ENCODE data around the gene ELAVL1. TPM values are rescaled to one million over a fixed set of nuclear protein-coding genes. Genes with fewer than 3 reads are reported as not detected.

Gene ELAVL1
- polyA plus RNA-seq, 1 donor from 2014 or later: 19.1 TPM

- Histone ChIP-seq H3K9me2 (ENCODE audit: insufficient read depth, low read length) (no peaks in the 10 kb centered on the region), H4K20me1 (ENCODE audit: insufficient read depth) (no peaks in the 10 kb centered on the region), H3K79me2 (replicated peaks; ENCODE audit: insufficient read depth, low read length) (peaks cover 13% of the 10 kb centered on the region), H2AFZ (ENCODE audit: low read depth, low read length) (peak overlapping the region; percentile 49), H3K9ac (ENCODE audit: low read length) (peak overlapping the region; percentile 94), H3F3A (ENCODE audit: insufficient read depth, low read length, poor library complexity, severe bottlenecking) (peaks cover 4% of the 10 kb centered on the region), H3K9me3 (ENCODE audit: low read length) (no peaks in the 10 kb centered on the region), H3K36me3 (ENCODE audit: insufficient read depth, low read length) (no peaks in the 10 kb centered on the region), H3K27ac (ENCODE audit: low read length) (peak overlapping the region; percentile 91), H3K27me3 (ENCODE audit: insufficient read depth, low read depth, low read length) (no peaks in the 10 kb centered on the region), H3K4me3 (ENCODE audit: low read length) (peak overlapping the region; percentile 86), H3K4me2 (ENCODE audit: low read length) (peak overlapping the region; percentile 71)
- no peak for TF ChIP-seq TAF1 (IDR thresholded peaks at IDR 0.05; ENCODE audit: low read depth)
- TF ChIP-seq RAD21 (conservative IDR thresholded peaks at IDR 0.05): peak; percentile 78
- no peak for TF ChIP-seq EP300 (conservative IDR thresholded peaks at IDR 0.05; ENCODE audit: poor library complexity, severe bottlenecking)
- TF ChIP-seq EZH2 (IDR thresholded peaks at IDR 0.05; ENCODE audit: borderline replicate concordance, insufficient read depth, low read length, poor library complexity, severe bottlenecking): no peak
- peak; percentile 84 for TF ChIP-seq MXI1 (conservative IDR thresholded peaks at IDR 0.05; ENCODE audit: poor library complexity, severe bottlenecking)
- peak; percentile 98 for TF ChIP-seq CTCF (IDR thresholded peaks at IDR 0.05; ENCODE audit: poor library complexity, severe bottlenecking)
- no peak for TF ChIP-seq REST (IDR thresholded peaks at IDR 0.05; ENCODE audit: borderline replicate concordance)
- no peak for TF ChIP-seq POLR2AphosphoS5 (IDR thresholded peaks at IDR 0.05)
- peak; percentile 95 for TF ChIP-seq SMC3 (conservative IDR thresholded peaks at IDR 0.05; ENCODE audit: poor library complexity)
Measured at GRCh38 chr19:7944177-7944761, 61.2 kb downstream of the ELAVL1 start.

- Histone ChIP-seq H3K4me2 (ENCODE audit: low read length) (peak within 1 kb of the TSS; percentile 77), H3F3A (ENCODE audit: insufficient read depth, low read length, poor library complexity, severe bottlenecking) (peaks cover 4% of the 10 kb centered on the region), H3K79me2 (replicated peaks; ENCODE audit: insufficient read depth, low read length) (peaks cover 13% of the 10 kb centered on the region), H3K36me3 (ENCODE audit: insufficient read depth, low read length) (no peaks in the 10 kb centered on the region), H3K9me3 (ENCODE audit: low read length) (no peaks in the 10 kb centered on the region), H3K9ac (ENCODE audit: low read length) (peak within 1 kb of the TSS; percentile 94), H3K27ac (ENCODE audit: low read length) (peak within 1 kb of the TSS; percentile 91), H3K9me2 (ENCODE audit: insufficient read depth, low read length) (no peaks in the 10 kb centered on the region), H3K4me3 (ENCODE audit: low read length) (peak within 1 kb of the TSS; percentile 86), H4K20me1 (ENCODE audit: insufficient read depth) (no peaks in the 10 kb centered on the region), H2AFZ (ENCODE audit: low read depth, low read length) (peak within 1 kb of the TSS; percentile 63), H3K27me3 (ENCODE audit: insufficient read depth, low read depth, low read length) (no peaks in the 10 kb centered on the region)
- TF ChIP-seq TAF1 (IDR thresholded peaks at IDR 0.05; ENCODE audit: low read depth) (peak; percentile 94), RAD21 (conservative IDR thresholded peaks at IDR 0.05) (no peak), SMC3 (conservative IDR thresholded peaks at IDR 0.05; ENCODE audit: poor library complexity) (no peak), MXI1 (conservative IDR thresholded peaks at IDR 0.05; ENCODE audit: poor library complexity, severe bottlenecking) (peak; percentile 99), POLR2AphosphoS5 (IDR thresholded peaks at IDR 0.05) (peak; percentile 89), REST (IDR thresholded peaks at IDR 0.05; ENCODE audit: borderline replicate concordance) (peak; percentile 87)
Measured at GRCh38 chr19:7943444-7944176, 61.8 kb downstream of the ELAVL1 start, which contains the start of gene TIMM44. Gene TIMM44 (minus strand): TSS chr19:7943666. CDS start chr19:7943651, 15 bp downstream.

All from neural cell (in vitro differentiated cells).